IMR-90 (cell line): Measurements from ENCODE around the gene RAMP3. TPM values are rescaled to one million over a fixed set of nuclear protein-coding genes. Genes with fewer than 3 reads are reported as not detected.

Experiments
- ATAC-seq: fragments of 200-7000 bp; cut with Tn5 transposase; 2 replicates; pipeline ENCODE4 v1.9.1; 2020; ENCODE audit warnings: low read depth, mild to moderate bottlenecking, moderate library complexity
- BruUV-seq: library from RNA; stranded (reverse); fragments of 400-500 nt; replicated peaks from 2 replicates; lab custom pipeline; 2021; lab: Mats Ljungman, UMichigan
- CTCF ChIA-PET: fragments of 300-600 bp; formaldehyde crosslinking; extraction: SDS; loops from one replicate; lab custom pipeline; 2021; ENCODE audit warnings: antibody characterized with exemption; lab: Yijun Ruan, JAX
- POLR2A ChIA-PET: fragments of 300-600 bp; sonication (Branson Sonifier 250); formaldehyde crosslinking; loops from one replicate; lab custom pipeline; 2022; ENCODE audit warnings: antibody characterized with exemption; ENCODE audit not compliant: unreplicated experiment; lab: Charles Lee
- DNase-seq: peaks from one replicate; pipeline ENCODE4 v3.0.0; 2013
- H2AFZ ChIP-seq: replicated peaks from 2 replicates; pipeline ENCODE3; 2013; ENCODE audit warnings: low read length, mild to moderate bottlenecking; ENCODE audit not compliant: poor library complexity
- H2AK5ac ChIP-seq: 2 replicates; pipeline ENCODE4 v1.6.1; 2013; ENCODE audit warnings: low read depth, low read length, inconsistent platforms
- H2AK9ac ChIP-seq: replicated peaks from 2 replicates; pipeline ENCODE3; 2013; ENCODE audit warnings: mild to moderate bottlenecking, low read depth, low read length, moderate library complexity; ENCODE audit not compliant: poor library complexity
- H2BK120ac ChIP-seq: 2 replicates; pipeline ENCODE4 v1.6.1; 2013; ENCODE audit warnings: low read depth, low read length, inconsistent platforms
- H2BK15ac ChIP-seq: 3 replicates; pipeline ENCODE4 v1.6.1; 2013; ENCODE audit warnings: low read depth, low read length, inconsistent platforms
- H2BK20ac ChIP-seq: 2 replicates; pipeline ENCODE4 v1.6.1; 2013; ENCODE audit warnings: low read depth, mild to moderate bottlenecking, inconsistent platforms, low read length, moderate library complexity
- H2BK5ac ChIP-seq: 2 replicates; pipeline ENCODE4 v1.6.1; 2013; ENCODE audit warnings: mild to moderate bottlenecking, low read depth, low read length, inconsistent platforms; ENCODE audit not compliant: poor library complexity, severe bottlenecking
- H3K14ac ChIP-seq: replicated peaks from 2 replicates; pipeline ENCODE4 v1.6.1; 2013; ENCODE audit warnings: low read depth, low read length, inconsistent platforms
- H3K18ac ChIP-seq: 2 replicates; pipeline ENCODE4 v1.6.1; 2013; ENCODE audit warnings: low read depth, low read length, control low read depth
- H3K23ac ChIP-seq: 2 replicates; pipeline ENCODE4 v1.6.1; 2013; ENCODE audit warnings: low read depth, low read length, inconsistent platforms
- H3K27ac ChIP-seq: 2 replicates; pipeline ENCODE4 v1.5.1; 2013; ENCODE audit warnings: mild to moderate bottlenecking, control low read depth, low read length; ENCODE audit not compliant: insufficient read depth
- H3K27me3 ChIP-seq: 2 replicates; pipeline ENCODE4 v1.6.1; 2013; ENCODE audit warnings: low read length; ENCODE audit not compliant: control insufficient read depth, insufficient read depth
- H3K36me3 ChIP-seq: 2 replicates; pipeline ENCODE4 v1.6.1; 2013; ENCODE audit warnings: low read length, mixed read lengths; ENCODE audit not compliant: control insufficient read depth, insufficient read depth
- H3K4ac ChIP-seq: 2 replicates; pipeline ENCODE4 v1.6.1; 2013; ENCODE audit warnings: low read depth, low read length, inconsistent platforms
- H3K4me1 ChIP-seq: 2 replicates; pipeline ENCODE4 v1.6.1; 2013; ENCODE audit warnings: low read length, mixed read lengths; ENCODE audit not compliant: control insufficient read depth, insufficient read depth
- H3K4me2 ChIP-seq: 2 replicates; pipeline ENCODE4 v1.6.1; 2013; ENCODE audit warnings: low read depth, mild to moderate bottlenecking, control low read depth, low read length, moderate library complexity
- H3K4me3 ChIP-seq: 2 replicates; pipeline ENCODE4 v1.5.1; 2013; ENCODE audit warnings: low read depth, mild to moderate bottlenecking, control low read depth, low read length, moderate library complexity; ENCODE audit not compliant: insufficient read depth
- H3K56ac ChIP-seq: 2 replicates; pipeline ENCODE4 v1.6.1; 2013; ENCODE audit warnings: low read length, inconsistent platforms; ENCODE audit not compliant: insufficient read depth; ENCODE audit errors: extremely low read depth
- H3K79me1 ChIP-seq, 2 experiments: 2 replicates each; pipeline ENCODE4 v1.6.1; 2013; ENCODE audit warnings: low read length in 2 of 2, inconsistent platforms in 1 of 2, low read depth in 1 of 2
- H3K9ac ChIP-seq: 2 replicates; pipeline ENCODE4 v1.6.1; 2013; ENCODE audit warnings: low read depth, low read length, control low read depth
- H3K9me1 ChIP-seq: 2 replicates; pipeline ENCODE4 v1.6.1; 2013; ENCODE audit warnings: low read length, inconsistent platforms; ENCODE audit not compliant: insufficient read depth
- H3K9me3 ChIP-seq: 2 replicates; pipeline ENCODE4 v1.6.1; 2013; ENCODE audit warnings: low read length; ENCODE audit not compliant: control insufficient read depth, insufficient read depth
- H4K20me1 ChIP-seq: 2 replicates; pipeline ENCODE4 v1.6.1; 2013; ENCODE audit warnings: low read length, inconsistent platforms; ENCODE audit not compliant: insufficient read depth
- H4K5ac ChIP-seq: 2 replicates; pipeline ENCODE4 v1.6.1; 2013; ENCODE audit warnings: mild to moderate bottlenecking, low read depth, low read length, control low read depth
- H4K8ac ChIP-seq, 2 experiments: 2 replicates each; pipeline ENCODE4 v1.6.1; 2013; ENCODE audit warnings: low read depth in 2 of 2, low read length in 2 of 2, control low read depth in 1 of 2, inconsistent platforms in 1 of 2
- H4K91ac ChIP-seq: 2 replicates; pipeline ENCODE4 v1.6.1; 2013; ENCODE audit warnings: low read depth, low read length, inconsistent platforms; ENCODE audit not compliant: insufficient read depth
- CEBPB ChIP-seq: IDR thresholded peaks from 2 replicates; pipeline ENCODE4 v1.6.1; 2012; ENCODE audit warnings: low read depth, low read length, improper control_type of control experiment
- CHD1 ChIP-seq: IDR thresholded peaks from 2 replicates; pipeline ENCODE4 v1.6.1; 2012; ENCODE audit warnings: low read depth, low read length, improper control_type of control experiment
- CTCF ChIP-seq: conservative IDR thresholded peaks from 2 replicates; pipeline ENCODE4 v1.5.1; 2012; ENCODE audit warnings: mild to moderate bottlenecking, low read depth, low read length, improper control_type of control experiment
- FOS ChIP-seq: fragments of 150-350 bp; IDR thresholded peaks from 2 replicates; pipeline ENCODE4 v1.6.1; 2016; ENCODE audit warnings: low read depth, low read length
- MAZ ChIP-seq: IDR thresholded peaks from 2 replicates; pipeline ENCODE4 v1.6.1; 2012; ENCODE audit warnings: low read depth, mild to moderate bottlenecking, low read length, improper control_type of control experiment, moderate library complexity, borderline replicate concordance
- MXI1 ChIP-seq: IDR thresholded peaks from 2 replicates; pipeline ENCODE4 v1.6.1; 2012; ENCODE audit warnings: low read depth, mild to moderate bottlenecking, low read length, moderate library complexity, borderline replicate concordance
- USF2 ChIP-seq: fragments of 150-350 bp; IDR thresholded peaks from 2 replicates; pipeline ENCODE4 v1.6.1; 2017; ENCODE audit warnings: mild to moderate bottlenecking, antibody characterized with exemption, low read length, low read depth
- WGBS, 2 experiments: methylation state at CpG; one replicate each; pipeline versions ENCODE4 v1.1.5 to v1.1.7; 2013; ENCODE audit warnings: missing lambda C conversion rate in 2 of 2; ENCODE audit not compliant: insufficient read length in 1 of 2; ENCODE audit errors: extremely low coverage in 2 of 2; 5-methylcytosine and 5-hydroxymethylcytosine counted together
- dilution Hi-C: fragments of 300-500 bp; cut with HindIII; formaldehyde crosslinking; loops from one replicate; pipeline ENCODE4 v1.14.3; 2018; ENCODE audit warnings: low sequenced_read_pairs; ENCODE audit not compliant: unreplicated experiment
- in situ Hi-C: fragments of 300-500 bp; cut with MboI; formaldehyde crosslinking; loops from 3 replicates; pipeline ENCODE4 v1.14.3; 2019; ENCODE audit warnings: low sequenced_read_pairs, inconsistent platforms, mixed read lengths
- intact Hi-C: fragments of 100-400 bp; cut with micrococcal nuclease; formaldehyde crosslinking; loops from 2 replicates; pipeline ENCODE4 v1.10.0; 2022
- polyA plus RNA-seq, 3 experiments: library from polyadenylated mRNA; depleted of rRNA; stranded (reverse); fragments of >200 nt; gene quantifications; 2 replicates each; pipeline ENCODE4 v1.2.3, GENCODE V29; 2012; ENCODE audit warnings: low replicate concordance in 1 of 3
- total RNA-seq: library from RNA; depleted of rRNA; stranded (reverse); fragments of >200 nt; gene quantifications from 2 replicates; pipeline ENCODE4 v1.2.3, GENCODE V29; 2012

The RAMP3 gene
- total and polyA plus RNA-seq, 2 of the 4 experiments (the other 2 are of a cell fraction): not detected

GRCh38 chr7:45196374-45196773 is 38.8 kb downstream of the RAMP3 start:
- H2BK15ac ChIP-seq: no peak overlapping the region
- H3K4me2 ChIP-seq: no peak overlapping the region
- no peaks in the 10 kb centered on the region for H3K36me3 ChIP-seq
- H3K9ac ChIP-seq: no peak overlapping the region
- in situ Hi-C loops: no loop called here
- no peak for DNase-seq
- no peak overlapping the region for H2BK120ac ChIP-seq
- no peak overlapping the region for H4K91ac ChIP-seq
- no peak for TF ChIP-seq MAZ
- no peak for TF ChIP-seq MXI1
- TF ChIP-seq CTCF: no peak
- no peak for TF ChIP-seq USF2
- TF ChIP-seq FOS: no peak
- no peak for TF ChIP-seq CHD1
- TF ChIP-seq CEBPB: no peak
- no peaks in the 10 kb centered on the region for H3K79me1 ChIP-seq
- no peak overlapping the region for H2BK20ac ChIP-seq
- dilution Hi-C loops: no loop called here
- no peaks in the 10 kb centered on the region for H3K4me1 ChIP-seq
- no peak overlapping the region for H3K18ac ChIP-seq
- H3K27ac ChIP-seq: no peak overlapping the region
- H3K27me3 ChIP-seq: peaks cover 14% of the 10 kb centered on the region
- no peaks in the 10 kb centered on the region for H4K20me1 ChIP-seq
- no TSS peak for BruUV-seq
- no CpG with 5 or more reads among the region's 7 CpGs for WGBS, 2 experiments
- no peak overlapping the region for H2AK5ac ChIP-seq
- no peak overlapping the region for H3K4ac ChIP-seq
- no peaks in the 10 kb centered on the region for H3K9me3 ChIP-seq
- no peak for ATAC-seq
- ChIA-PET POLR2A (no interaction called here), CTCF (no interaction called here)
- no peak overlapping the region for H3K56ac ChIP-seq
- H3K14ac ChIP-seq: no peak overlapping the region
- no peak overlapping the region for H2AK9ac ChIP-seq
- intact Hi-C loops: no loop called here
- H2BK5ac ChIP-seq: no peak overlapping the region
- no peak overlapping the region for H3K4me3 ChIP-seq
- no peak overlapping the region for H2AFZ ChIP-seq
- no peak overlapping the region for H4K8ac ChIP-seq
- no peaks in the 10 kb centered on the region for H3K9me1 ChIP-seq
- no peak overlapping the region for H3K23ac ChIP-seq
- no peak overlapping the region for H4K5ac ChIP-seq
